ENCODE results near the gene AKIRIN1. TPM values are rescaled to one million over a fixed set of nuclear protein-coding genes. Genes with fewer than 3 reads are reported as not detected.
"Not testable (repeated sequence)": the region's sequence is repeated elsewhere in the genome, so short reads cannot be mapped to it uniquely, and the experiment has no call there.

The AKIRIN1 gene
- total RNA-seq (2014; rRNA removed; shearing (Covaris generic); ENCODE audit: low replicate concordance), result 8.5 and 38.0 TPM in 2 replicates

- in situ Hi-C loops (cut with HindIII; ENCODE audit: low pct_unique_long_range_greater_than_20kb, low sequenced_read_pairs), result no loop called here
- peak; percentile 93 for DNase-seq (ENCODE audit: low read depth)
These were observed at the start of gene AKIRIN1 for GRCh38 chr1:38990738-38991637. Gene AKIRIN1, plus strand, starts transcription at chr1:38991276. Its CDS starts 105 bp downstream, at chr1:38991381.

GRCh38 chr1:38941527-38942019 lies 49.5 kb upstream of the AKIRIN1 start, which contains the start of gene RHBDL2:
Gene RHBDL2, minus strand, starts transcription at chr1:38941830. Its CDS starts 22,618 bp downstream, at chr1:38919212.
- peak; percentile 61 for DNase-seq (ENCODE audit: low read depth)
- in situ Hi-C loops (cut with HindIII; ENCODE audit: low pct_unique_long_range_greater_than_20kb, low sequenced_read_pairs), result no loop called here

DNA sequence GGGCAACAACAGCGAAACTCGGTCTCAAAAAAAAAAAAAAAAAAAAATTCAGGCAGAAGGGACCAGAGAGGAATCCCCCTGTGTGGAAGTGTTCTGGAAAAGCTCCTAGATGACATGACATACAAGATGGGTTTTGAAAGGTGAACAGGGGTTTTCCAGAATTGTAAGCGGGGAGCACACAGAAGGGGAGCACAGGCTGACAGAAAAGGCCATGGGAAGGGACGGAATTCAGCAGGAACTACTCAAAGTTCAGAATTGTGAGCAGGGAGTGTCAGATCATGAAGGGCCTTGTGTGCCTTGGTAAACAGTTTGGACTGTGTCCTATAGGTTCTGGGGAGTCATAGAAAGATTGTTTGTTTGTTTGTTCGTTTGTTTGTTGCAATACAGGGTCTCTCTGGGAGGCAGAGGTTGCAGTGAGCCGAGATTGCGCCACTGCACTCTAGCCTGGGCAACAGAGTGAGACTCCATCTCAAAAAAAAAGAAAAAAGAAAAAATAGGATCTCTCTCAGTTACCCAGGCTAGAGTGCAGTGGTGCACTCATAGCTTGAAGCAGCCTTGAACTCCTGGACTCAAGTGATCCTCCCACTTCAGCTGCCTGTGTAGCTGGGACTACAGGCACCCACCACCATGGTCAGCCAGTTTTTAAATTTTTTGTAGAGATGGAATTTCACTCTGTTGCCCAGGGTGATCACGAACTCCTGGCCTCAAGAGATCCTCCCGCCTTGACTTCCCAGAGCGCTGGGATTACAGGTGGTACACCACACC lies 48.2 kb upstream of the AKIRIN1 start:
- DNase-seq (ENCODE audit: low read depth), result no peak
- in situ Hi-C loops (cut with HindIII; ENCODE audit: low pct_unique_long_range_greater_than_20kb, low sequenced_read_pairs), result no loop called here

DNA sequence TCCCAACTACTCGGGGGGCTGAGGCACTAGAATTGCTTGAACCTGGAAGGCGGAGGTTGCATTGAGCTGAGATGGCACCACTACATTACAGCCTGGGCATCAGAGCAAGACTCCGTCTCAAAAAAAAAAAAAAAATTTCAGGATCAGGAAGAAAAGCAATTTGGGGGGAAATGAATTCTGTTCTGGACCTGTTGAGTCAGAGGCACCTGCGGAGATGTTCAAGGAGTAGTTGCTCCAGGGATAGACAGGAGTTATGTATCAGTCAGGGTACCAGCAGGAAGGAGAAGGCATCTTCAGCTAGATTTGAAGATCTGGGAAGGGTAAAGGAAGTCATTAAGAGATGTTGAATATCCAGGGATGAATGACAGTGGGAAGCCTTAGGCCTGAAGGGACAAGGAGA lies 46.5 kb upstream of the AKIRIN1 start:
- in situ Hi-C loops (cut with HindIII; ENCODE audit: low pct_unique_long_range_greater_than_20kb, low sequenced_read_pairs), result no loop called here
- no peak for DNase-seq (ENCODE audit: low read depth)

DNA sequence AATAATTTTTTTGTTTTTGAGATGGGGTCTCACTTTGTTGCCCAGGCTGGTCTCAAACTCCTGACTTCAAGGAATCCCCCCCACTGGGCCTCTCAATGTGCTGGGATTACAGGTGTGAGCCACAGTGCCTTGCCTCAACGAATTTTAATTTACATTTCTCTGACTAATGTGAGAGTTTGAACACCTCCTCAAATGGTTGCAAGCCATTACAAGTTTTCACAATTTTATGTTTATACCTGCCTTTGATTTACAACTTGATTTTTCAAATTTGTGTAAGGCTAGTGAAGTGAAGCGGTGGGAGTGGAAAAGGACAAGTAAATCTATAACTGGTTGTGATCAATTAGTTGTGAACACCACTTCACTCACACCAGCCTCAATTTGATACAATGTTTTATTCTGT lies 40.5 kb upstream of the AKIRIN1 start:
- in situ Hi-C loops (cut with HindIII; ENCODE audit: low pct_unique_long_range_greater_than_20kb, low sequenced_read_pairs), result no loop called here
- no peak for DNase-seq (ENCODE audit: low read depth)

DNA sequence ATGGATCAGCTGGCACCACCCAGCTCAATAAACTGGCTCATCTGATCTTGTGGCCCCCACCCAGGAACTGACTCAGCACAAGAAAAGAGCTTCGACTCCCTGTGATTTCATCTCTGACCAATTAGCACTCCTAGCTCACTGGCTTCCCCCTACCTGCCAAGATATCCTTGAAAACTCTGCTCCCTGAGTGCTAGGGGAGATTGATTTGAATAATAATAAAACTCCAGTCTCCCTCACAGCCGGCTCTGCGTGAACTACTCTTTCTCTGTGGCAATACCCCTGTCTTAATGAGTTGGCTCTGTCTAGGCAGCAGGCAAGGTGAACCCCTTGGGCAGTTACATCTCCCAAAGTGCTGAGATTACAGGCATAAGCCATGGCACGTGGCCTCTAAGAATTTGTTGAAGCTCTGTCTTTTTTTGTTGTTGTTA lies 37.6 kb upstream of the AKIRIN1 start:
- no peak for DNase-seq (ENCODE audit: low read depth)
- in situ Hi-C loops (cut with HindIII; ENCODE audit: low pct_unique_long_range_greater_than_20kb, low sequenced_read_pairs), result no loop called here

- in situ Hi-C loops (cut with HindIII; ENCODE audit: low pct_unique_long_range_greater_than_20kb, low sequenced_read_pairs), result no loop called here
- no peak for DNase-seq (ENCODE audit: low read depth)
These were observed 32.1 kb upstream of the AKIRIN1 start for GRCh38 chr1:38958967-38959366.

GRCh38 chr1:38962113-38962512 lies 29.0 kb upstream of the AKIRIN1 start:
- in situ Hi-C loops (cut with HindIII; ENCODE audit: low pct_unique_long_range_greater_than_20kb, low sequenced_read_pairs), result no loop called here
- no peak for DNase-seq (ENCODE audit: low read depth)

DNA sequence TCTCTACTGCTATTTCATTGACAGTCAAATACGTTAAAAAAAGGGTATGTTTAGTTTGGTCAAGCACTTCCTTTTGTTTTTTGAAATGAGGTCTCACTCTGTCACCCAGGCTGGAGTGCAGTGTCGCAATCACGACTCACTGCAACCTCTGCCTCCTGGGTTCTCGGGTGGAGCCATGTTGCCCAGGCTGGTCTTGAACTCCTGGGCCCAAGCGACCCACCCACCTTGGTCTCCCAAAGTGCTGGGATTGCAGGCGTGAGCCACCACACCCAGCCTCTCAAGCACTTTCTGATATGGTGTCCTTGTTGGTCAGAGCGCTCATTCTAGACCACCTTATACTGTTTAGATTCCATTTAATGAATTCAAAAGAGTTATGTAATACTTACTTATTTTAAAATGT lies 28.5 kb upstream of the AKIRIN1 start:
- in situ Hi-C loops (cut with HindIII; ENCODE audit: low pct_unique_long_range_greater_than_20kb, low sequenced_read_pairs), result no loop called here
- DNase-seq (ENCODE audit: low read depth), result no peak

GRCh38 chr1:38964140-38964548 lies 26.9 kb upstream of the AKIRIN1 start:
- DNase-seq (ENCODE audit: low read depth), result no peak
- in situ Hi-C loops (cut with HindIII; ENCODE audit: low pct_unique_long_range_greater_than_20kb, low sequenced_read_pairs), result no loop called here

DNA sequence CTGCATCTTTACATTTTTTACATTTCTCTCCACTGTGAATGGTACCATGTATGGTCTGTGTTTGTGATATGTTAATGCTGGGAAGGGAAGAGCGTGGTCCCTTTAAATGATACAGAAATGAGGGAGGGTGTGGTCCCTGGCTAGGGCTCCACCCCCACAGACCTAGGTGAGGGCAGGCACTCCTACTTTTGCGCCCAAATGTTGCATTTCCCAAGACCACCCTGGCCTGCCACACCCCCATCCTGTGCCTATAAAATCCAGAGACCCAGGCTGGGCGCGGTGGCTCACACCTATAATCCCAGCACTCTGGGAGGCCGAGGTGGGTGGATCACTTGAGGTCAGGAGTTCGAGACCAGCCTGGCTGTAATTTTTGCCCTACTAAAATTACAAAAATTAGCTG lies 17.9 kb upstream of the AKIRIN1 start:
- in situ Hi-C loops (cut with HindIII; ENCODE audit: low pct_unique_long_range_greater_than_20kb, low sequenced_read_pairs); DNase-seq (ENCODE audit: low read depth): not testable (repeated sequence)

DNA sequence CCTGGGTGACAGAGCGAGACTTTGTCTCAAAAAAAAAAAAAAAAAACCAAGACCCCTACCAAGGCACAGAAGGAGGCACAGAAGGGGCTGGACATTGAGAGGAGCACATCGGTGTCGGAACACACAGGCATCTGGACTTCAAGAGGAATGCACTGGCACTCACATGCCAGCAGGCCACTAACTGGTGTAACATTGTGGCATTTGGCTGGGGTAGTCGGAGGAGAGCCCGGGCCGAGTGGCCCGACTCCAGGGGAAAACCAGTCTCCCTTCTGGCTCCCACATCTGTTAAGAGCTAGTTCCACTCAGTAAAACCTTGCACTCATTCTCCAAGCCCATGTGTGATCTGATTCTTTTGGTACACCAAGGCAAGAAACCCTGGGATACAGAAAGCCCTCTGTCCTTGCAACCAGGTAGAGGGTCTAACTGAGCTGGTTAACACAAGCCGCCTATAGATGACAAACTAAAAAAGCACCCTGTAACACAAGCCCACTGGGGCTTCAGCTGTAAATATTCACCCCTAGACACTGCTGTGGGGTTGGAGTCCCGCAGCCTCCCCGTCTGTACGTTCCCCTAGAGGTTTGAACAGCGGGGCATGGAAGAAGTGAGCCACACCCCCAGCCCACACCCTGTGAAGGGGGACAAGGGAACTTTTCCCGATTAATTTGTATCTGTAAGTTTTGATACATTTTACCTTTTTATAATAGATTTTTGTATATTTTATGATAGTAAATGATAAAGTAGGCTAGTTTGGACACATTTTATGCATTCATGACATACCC lies 17.2 kb upstream of the AKIRIN1 start:
- no peak for DNase-seq (ENCODE audit: low read depth)
- in situ Hi-C loops (cut with HindIII; ENCODE audit: low pct_unique_long_range_greater_than_20kb, low sequenced_read_pairs), result no loop called here

DNA sequence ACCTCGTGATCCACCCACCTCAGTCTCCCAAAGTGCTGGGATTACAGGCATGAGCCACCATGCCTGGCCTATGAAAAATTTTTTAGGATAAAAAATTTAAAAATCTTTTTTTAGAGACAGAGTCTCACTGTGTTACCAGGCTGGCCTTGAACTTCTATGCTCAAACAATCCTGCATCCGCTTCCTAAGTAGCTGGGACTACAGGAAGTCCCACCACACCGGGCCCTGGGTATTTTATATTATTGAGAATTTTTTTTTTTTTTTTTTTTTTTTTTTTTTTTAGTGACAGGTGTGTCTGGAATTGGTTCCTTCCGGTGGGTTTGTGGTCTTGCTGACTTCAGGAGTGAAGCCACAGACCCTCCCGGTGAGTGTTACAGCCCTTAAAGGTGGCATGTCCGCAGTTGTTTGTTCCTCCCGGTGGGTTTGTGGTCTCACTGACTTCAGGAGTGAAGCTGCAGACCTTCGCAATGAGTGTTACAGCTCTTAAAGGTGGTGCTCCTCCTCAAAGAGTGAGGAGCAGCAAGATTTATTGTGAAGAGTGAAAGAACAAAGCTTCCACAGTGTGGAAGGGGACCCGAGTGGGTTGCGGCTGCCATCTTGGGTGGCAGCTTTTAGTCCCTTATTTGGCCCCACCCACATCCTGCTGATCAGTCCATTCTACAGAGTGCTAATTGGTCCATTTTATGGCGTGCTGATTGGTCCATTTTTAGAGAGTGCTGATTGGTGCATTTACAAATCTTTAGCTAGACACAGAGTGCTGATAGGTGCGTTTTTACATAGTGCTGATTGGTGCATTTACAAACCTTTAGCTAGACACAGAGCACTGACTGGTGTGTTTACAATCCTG lies 13.5 kb upstream of the AKIRIN1 start:
- in situ Hi-C loops (cut with HindIII; ENCODE audit: low pct_unique_long_range_greater_than_20kb, low sequenced_read_pairs); DNase-seq (ENCODE audit: low read depth): not testable (repeated sequence)

DNA sequence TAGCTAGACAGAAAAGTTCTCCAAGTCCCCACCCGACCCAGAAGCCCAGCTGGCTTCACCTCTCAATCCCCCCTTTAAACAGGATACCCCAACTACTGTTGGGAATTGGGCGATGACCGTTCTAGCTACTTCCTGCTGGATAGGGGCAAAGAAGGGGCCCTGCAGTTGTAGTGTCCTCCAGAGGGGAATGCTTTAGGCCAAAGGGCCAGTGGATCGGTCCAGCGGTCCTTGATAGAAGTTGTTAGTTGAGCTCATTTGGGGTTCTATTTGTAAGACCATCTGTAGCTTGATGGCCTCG lies 12.9 kb upstream of the AKIRIN1 start:
- in situ Hi-C loops (cut with HindIII; ENCODE audit: low pct_unique_long_range_greater_than_20kb, low sequenced_read_pairs); DNase-seq (ENCODE audit: low read depth): not testable (repeated sequence)

DNA sequence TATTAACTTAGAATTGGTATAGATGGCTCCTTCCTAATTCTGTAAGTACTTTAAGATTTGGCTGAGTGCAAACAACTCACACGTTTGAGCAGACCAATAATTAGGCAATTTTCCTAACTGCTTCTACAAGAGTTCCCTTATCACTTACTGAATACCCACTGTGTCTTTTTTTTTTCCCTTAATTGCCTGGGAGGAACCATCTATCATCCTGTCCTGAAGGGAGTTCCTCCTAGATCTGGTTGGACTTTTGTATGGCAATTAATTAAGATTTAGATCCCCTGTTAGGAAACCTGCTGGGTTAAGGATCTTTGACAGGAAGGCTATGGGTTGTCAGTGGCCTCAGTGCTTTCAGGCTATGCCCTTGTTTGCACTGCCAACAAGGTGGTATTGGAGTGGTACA lies 11.7 kb upstream of the AKIRIN1 start:
- DNase-seq (ENCODE audit: low read depth); in situ Hi-C loops (cut with HindIII; ENCODE audit: low pct_unique_long_range_greater_than_20kb, low sequenced_read_pairs): not testable (repeated sequence)

DNA sequence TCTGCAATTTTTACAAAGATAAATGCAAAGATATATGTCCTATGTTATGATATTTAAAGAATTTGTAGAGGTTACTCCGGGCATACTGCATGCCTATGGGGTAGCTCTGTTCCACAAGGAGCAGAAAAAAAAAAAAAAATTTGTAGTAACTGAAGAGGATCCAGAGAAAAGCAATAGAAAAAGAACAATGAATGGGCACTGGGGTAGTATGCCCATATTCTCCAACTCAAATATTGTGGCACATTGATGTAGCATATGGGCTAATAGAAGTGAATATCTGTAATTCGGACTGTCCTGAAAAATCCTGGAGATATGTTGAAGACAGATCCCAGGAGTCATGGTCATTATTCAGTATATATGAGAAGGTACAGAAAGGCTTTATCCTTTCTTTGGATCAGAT lies 1.1 kb upstream of the AKIRIN1 start:
- DNase-seq (ENCODE audit: low read depth), result no peak
- in situ Hi-C loops (cut with HindIII; ENCODE audit: low pct_unique_long_range_greater_than_20kb, low sequenced_read_pairs), result no loop called here

DNA sequence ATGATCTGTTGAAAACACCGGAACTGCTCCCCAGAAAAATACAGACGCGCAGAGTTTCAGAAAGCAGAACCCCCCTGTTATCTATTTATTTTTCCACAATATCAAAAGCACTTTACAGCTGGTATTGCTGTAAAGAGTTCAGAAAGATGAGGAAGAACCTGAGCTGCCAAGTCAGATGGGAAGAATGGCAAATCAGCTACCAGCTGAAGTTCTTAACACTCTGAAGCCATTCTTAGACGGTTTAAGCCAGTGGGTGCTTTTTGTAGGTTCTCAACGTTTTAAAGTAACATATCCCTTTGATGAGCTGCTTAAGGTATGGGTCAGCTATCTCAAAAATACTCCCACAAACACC lies 714 bp upstream of the AKIRIN1 start:
- DNase-seq (ENCODE audit: low read depth), result no peak
- in situ Hi-C loops (cut with HindIII; ENCODE audit: low pct_unique_long_range_greater_than_20kb, low sequenced_read_pairs), result no loop called here
